Stimulated activated CD4-positive, alpha-beta T cell treated with anti-CD3 and anti-CD28 coated beads, Interleukin-1b, Interleukin-23, amount 100 ng/mL, for 48 hours (primary cell): ENCODE results near the gene LDLRAP1.
"Not testable (repeated sequence)": the region's sequence is repeated elsewhere in the genome, so short reads cannot be mapped to it uniquely, and the experiment has no call there.

Source experiments
- DNase-seq: peaks from one replicate; pipeline ENCODE4 v3.0.0-alpha.2; 2020

The LDLRAP1 gene

GRCh38 chr1:25577134-25577920 is 33.9 kb downstream of the LDLRAP1 start:
- no peak for DNase-seq

DNA sequence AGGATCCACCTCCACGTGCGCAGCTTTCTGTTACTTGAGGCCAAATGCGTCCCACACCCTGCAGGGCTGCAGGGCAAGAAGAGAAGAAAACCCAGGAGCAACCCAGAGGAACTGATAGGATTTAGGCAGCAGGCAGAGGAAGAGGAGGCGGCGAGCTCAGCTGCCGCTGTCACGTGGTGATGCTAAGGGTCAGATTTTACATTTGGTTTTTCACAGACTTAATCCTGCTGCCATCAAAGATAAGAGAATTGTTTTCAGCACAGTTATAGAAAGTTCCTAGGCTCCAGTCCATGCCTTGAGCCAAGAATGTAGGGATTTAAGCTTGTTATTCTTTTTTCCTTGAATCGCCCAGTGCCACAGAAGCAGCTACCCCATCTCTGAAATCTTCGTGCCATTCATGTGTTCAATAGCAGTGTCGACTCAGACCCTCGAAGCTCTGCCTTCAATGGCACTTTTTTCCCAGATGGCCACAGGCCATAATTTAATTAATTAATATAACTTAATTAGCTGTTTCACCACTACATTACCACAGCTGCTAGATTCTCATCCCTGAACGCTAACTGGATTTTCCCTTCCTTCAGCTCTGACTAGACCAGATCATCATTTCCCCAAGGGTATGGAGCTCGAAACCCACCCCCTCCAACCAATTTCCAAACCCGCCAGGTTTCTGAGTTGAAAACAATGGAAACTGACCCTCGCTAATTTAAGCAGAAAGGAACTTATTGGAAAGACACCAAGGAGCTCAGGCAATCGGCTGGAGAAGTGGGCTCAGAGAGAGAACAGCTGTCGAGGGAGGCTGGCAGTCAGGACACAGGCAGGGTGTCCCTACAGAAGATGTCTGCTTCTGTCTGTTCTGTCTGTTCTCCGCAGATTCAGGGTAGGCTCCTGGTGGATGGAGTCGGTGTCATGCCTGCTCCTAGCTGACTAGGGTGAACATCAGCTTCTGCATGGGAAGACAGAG is 36.2 kb downstream of the LDLRAP1 start:
- no peak for DNase-seq

DNA sequence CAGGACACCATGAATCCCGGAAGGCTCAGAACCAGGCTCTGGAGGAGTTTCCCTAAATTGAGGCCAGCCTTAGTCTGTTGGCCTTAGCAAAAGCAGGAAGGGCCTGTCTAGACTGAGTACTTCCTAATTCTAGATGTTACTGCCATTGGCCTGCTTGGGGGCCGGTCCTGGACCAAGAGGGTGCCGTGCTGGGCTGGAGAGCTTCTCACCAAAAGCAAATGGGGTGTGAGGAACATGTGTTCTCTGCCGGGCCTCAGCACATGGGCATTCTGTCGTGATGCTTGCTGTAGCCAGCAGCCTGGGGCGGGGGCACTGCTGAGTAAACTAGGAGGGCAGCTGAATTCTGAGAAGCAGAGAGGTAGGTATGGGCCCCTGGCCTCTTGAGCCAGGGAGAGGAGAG is 37.5 kb downstream of the LDLRAP1 start:
- no peak for DNase-seq

- DNase-seq = no peak
Measured at GRCh38 chr1:25581764-25582163, 38.4 kb downstream of the LDLRAP1 start.

- DNase-seq = no peak
Measured at GRCh38 chr1:25583519-25584370, 40.3 kb downstream of the LDLRAP1 start.

GRCh38 chr1:25586181-25586588 is 42.8 kb downstream of the LDLRAP1 start:
- no peak for DNase-seq

DNA sequence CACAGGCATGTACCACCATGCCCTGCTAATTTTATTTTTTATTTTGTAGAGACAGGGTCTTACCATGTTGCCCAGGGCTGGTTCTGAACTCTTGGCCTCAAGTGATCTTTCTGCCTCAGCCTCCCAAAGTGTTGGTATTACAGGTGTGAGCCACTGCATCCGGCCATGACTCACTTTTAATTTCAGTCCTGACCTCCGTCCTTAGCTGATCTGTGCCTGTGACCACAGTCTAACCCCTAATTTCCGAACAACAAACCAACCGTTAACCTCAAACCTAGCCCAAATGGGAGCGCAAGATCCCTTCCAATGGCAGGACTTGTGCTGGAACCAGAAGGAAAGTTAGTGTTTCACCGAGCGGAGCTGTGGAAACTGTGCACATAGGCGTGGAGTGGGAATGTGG is 43.9 kb downstream of the LDLRAP1 start:
- no peak for DNase-seq

- not testable (repeated sequence) for DNase-seq
Measured at GRCh38 chr1:25588224-25588623, 44.8 kb downstream of the LDLRAP1 start.

DNA sequence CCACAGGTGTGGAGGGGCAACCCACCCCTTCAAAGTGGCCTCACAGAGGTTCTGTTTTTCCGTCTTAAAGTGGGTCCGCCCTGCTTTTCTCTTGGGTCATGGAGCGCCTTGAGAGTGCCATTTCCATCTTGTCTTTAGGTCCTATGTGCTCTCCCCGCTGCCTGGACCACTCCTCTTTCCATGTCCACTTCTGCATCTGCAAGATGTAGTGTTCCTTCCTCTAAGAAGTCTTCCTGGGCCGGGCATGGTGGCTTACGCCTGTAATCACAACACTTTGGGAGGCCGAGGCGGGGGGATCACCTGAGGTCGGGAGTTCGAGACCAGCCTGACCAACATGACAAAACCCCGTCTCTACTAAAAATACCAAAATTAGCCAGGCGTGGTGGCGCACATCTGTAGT is 45.4 kb downstream of the LDLRAP1 start:
- not testable (repeated sequence) for DNase-seq

GRCh38 chr1:25590096-25590824 is 46.9 kb downstream of the LDLRAP1 start:
- no peak for DNase-seq

DNA sequence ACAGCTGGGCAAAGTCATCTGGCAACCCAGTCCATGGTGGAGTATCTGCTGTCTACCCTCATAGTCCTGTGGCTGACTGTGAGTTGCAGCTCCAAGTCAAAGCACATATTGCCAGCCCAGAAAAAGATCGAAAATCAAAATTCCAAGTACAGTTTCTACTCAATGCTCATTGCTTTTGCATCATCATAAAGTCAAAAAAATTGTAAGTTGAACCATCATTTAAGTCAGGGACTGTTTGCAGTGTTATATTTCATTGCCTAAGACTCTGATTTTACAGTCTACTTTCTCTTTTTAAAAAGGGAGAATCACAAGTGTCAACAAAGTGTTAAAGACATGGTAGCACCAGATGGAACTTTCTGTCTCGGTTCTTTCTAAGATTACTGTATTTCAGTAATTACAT is 50.5 kb downstream of the LDLRAP1 start:
- no peak for DNase-seq

DNA sequence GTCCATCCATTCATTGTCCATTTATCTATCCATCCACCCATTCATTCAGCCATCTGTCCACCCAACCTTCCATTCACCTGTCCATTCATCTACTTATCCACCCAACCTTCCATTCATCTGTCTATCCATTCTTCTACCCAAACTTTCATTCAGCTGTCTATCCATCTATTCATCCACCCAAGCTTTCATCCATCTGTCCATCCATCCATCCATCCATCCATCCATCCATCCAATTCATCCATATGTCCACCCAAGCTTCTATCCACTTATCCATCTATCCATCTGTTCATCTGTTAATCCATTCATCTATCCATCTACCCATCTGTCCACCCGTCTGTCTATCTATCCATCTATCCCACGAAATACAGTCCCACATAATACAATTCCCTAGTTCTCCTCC is 51.6 kb downstream of the LDLRAP1 start:
- no peak for DNase-seq

DNA sequence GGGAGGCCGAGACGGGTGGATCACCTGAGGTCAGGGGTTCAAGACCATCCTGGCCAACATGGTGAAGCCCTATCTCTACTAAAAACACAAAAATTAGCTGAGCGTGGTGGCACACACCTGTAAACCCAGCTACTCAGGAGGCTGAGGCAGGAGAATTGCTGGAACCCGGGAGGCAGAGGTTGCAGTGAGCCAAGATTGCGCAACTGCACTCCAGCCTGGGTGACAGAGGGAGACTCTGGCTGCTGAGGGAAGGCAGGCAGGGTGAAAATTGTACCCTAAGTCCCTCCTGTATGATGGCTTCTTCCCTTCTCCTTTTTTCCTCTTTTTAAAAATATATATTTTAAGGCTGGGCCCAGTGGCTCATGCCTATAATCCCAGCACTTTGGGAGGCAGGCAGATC is 53.2 kb downstream of the LDLRAP1 start:
- not testable (repeated sequence) for DNase-seq

GRCh38 chr1:25598879-25599278 is 55.5 kb downstream of the LDLRAP1 start:
- no peak for DNase-seq

GRCh38 chr1:25599969-25600610 is 56.7 kb downstream of the LDLRAP1 start:
- no peak for DNase-seq

DNA sequence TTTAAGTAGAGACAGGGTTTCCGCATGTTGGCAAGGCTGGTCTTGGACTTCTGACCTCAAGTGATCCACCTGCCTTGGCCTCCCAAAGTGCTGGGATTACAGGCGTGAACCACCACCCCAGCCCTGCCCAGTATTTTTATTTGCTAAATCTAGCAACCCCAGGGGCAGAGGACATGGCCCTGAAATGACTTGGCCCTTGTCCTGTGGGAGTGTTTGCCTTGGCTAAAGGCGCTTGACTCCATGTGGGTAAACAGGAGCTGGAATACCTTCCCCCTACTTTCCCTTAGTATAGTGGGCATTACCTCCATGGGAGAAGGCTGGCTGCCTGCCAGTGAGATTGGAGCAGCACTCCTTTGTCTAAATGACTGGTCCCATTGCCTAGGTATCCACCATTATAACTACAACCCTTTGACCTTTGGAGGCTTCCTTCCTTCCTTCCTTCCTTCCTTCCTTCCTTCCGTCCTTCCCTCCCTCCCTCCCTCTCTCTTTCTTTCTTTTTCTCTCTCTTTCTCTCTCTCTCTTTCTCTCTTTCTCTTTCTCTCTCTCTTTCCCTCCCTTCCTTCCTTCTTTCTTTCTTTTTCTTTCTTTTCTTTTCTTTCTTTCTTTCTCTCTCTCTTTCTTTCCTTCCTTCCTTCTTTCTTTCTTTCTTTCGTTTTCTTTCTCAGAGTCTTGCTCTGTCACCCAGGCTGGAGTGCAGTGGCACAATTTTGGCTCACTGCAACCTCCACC is 57.7 kb downstream of the LDLRAP1 start:
- not testable (repeated sequence) for DNase-seq

GRCh38 chr1:25603779-25604538 is 60.6 kb downstream of the LDLRAP1 start:
- not testable (repeated sequence) for DNase-seq

DNA sequence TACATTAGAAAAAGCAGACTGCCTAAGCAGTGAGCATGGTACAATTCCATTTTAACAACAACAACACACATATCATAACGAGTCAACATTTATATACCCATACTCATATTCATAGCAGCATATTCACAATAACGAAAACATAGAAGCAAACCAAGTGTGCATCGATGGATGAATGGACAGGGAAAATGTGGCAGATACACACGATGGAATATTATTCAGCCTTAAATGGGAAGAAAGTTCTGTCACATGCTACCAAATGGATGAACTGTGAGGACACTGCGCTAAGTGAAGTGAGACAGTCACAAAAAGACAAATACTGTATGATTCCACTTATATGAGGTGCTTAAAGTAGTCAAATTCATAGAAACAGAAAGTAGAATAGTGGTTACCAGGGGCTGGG is 63.7 kb downstream of the LDLRAP1 start:
- DNase-seq = no peak

DNA sequence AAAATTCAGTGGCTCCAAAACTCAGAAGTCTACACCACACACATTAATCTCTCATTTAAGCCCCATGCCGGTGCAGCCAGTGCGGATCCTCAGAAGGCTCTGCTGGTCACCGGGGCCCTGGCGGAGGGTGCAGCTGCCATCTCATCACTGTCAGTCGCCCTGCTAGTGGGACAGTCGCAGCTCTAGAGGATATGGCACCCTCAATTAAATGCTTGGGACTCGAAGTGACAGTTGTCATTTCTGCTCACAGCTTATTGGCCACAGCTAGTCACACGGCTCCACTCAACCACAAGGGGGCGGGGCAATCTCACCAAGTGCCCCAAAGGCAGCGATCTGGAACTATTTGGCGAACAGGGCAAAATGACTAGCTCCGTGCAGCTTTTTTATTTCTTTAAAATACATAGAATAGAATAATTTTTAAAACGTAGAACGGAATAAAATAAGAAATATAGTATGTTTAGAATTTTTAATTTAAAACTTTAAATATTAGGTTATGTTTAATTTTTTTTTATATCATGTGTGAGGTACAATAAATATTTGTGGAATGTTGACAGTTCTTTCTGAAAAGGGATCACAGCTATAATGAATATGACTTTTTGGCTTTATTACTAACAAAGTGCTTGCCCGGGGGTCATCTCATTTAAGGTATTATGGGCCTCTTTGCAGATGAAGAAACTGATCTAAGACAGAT is 65.2 kb downstream of the LDLRAP1 start:
- peak; percentile 87 for DNase-seq

DNA sequence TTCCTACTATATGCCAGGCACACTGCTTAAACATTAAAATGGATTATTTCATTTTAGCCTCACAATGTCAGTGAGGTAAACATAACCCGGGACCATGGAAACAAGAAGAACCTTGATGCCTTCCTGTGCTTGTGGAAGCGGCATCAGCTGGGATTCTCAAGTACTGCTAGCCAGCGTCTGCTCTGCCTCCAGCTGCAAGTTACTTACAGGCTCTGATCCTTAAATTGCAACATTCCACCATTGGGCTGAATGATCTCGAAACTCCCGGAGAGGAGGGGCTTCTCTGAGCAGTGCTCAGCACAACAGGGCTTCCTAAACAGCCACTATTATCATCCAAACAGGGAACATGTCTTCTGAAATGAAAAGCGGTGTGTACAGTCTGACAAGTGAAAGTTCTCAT is 66.5 kb downstream of the LDLRAP1 start:
- no peak for DNase-seq
